BJ (cell line): Measurements from ENCODE around the gene MEGF6. TPM values are rescaled to one million over a fixed set of nuclear protein-coding genes. Genes with fewer than 3 reads are reported as not detected.

Experiments used
- CTCF ChIA-PET: fragments of 350-600 bp; formaldehyde crosslinking; extraction: SDS; loops from one replicate; lab custom pipeline; 2021; ENCODE audit warnings: antibody characterized with exemption, inconsistent platforms; lab: Yijun Ruan, JAX
- POLR2A ChIA-PET: fragments of 300-600 bp; sonication (Branson Sonifier 250); formaldehyde crosslinking; extraction: SDS; loops from one replicate; lab custom pipeline; 2021; ENCODE audit warnings: antibody characterized with exemption; lab: Charles Lee
- DNase-seq: peaks from one replicate; pipeline ENCODE4 v3.0.0-alpha.2; 2011; ENCODE audit warnings: low read depth
- H3K27me3 ChIP-seq: 2 replicates; pipeline ENCODE4 v1.6.0; 2011; ENCODE audit warnings: low read length; ENCODE audit not compliant: control insufficient read depth, insufficient read depth
- H3K36me3 ChIP-seq: 2 replicates; pipeline ENCODE4 v1.5.1; 2011; ENCODE audit warnings: low read length; ENCODE audit not compliant: control insufficient read depth, insufficient read depth
- H3K4me3 ChIP-seq: 2 replicates; pipeline ENCODE4 v1.5.1; 2011; ENCODE audit warnings: low read depth, mild to moderate bottlenecking, control low read depth, low read length
- CTCF ChIP-seq: IDR thresholded peaks from 2 replicates; pipeline ENCODE4 v1.5.1; 2011; ENCODE audit warnings: low read depth, mild to moderate bottlenecking, control low read depth, inconsistent platforms, low read length, moderate library complexity; ENCODE audit not compliant: insufficient read depth
- polyA plus RNA-seq: library from polyadenylated mRNA; depleted of rRNA; stranded (reverse); fragments of >200 nt; gene quantifications from 2 replicates; pipeline ENCODE4 v1.2.3, GENCODE V29; 2011

Gene MEGF6
- polyA plus RNA-seq, 1 experiment, result 77.4 TPM

GRCh38 chr1:3569436-3569835 is 41.9 kb downstream of the MEGF6 start:
- ChIA-PET POLR2A (no interaction called here), CTCF (interaction anchor here (1.2 to 4.2 kb wide), 2 partner anchors 51 to 117 kb away, joined by 3 to 29 read pairs; no protein-coding TSS in a partner anchor)
- no peak for TF ChIP-seq CTCF
- Histone ChIP-seq H3K4me3 (no peak overlapping the region), H3K27me3 (no peaks in the 10 kb centered on the region), H3K36me3 (no peaks in the 10 kb centered on the region)
- DNase-seq, result no peak

GRCh38 chr1:3568815-3569435 is 42.4 kb downstream of the MEGF6 start:
- TF ChIP-seq CTCF, result no peak
- POLR2A ChIA-PET, result no interaction called here
- no peak for DNase-seq
- Histone ChIP-seq H3K27me3 (no peaks in the 10 kb centered on the region), H3K4me3 (no peak overlapping the region), H3K36me3 (no peaks in the 10 kb centered on the region)
- CTCF ChIA-PET, result interaction anchor here (1.2 to 4.2 kb wide), 2 partner anchors 51 to 116 kb away, joined by 3 to 29 read pairs; no protein-coding TSS in a partner anchor

GRCh38 chr1:3566951-3567804 is 44.1 kb downstream of the MEGF6 start:
- H3K4me3 ChIP-seq, result no peak overlapping the region
- CTCF ChIA-PET, result interaction anchor here (0.6 to 4.2 kb wide), 11 partner anchors 9 to 114 kb away, joined by 3 to 29 read pairs (median 4); no protein-coding TSS in a partner anchor
- POLR2A ChIA-PET, result no interaction called here
- H3K36me3 ChIP-seq, result no peaks in the 10 kb centered on the region
- DNase-seq, result no peak
- H3K27me3 ChIP-seq, result no peaks in the 10 kb centered on the region
- no peak for TF ChIP-seq CTCF

GRCh38 chr1:3566003-3566885 is 45.1 kb downstream of the MEGF6 start:
- POLR2A ChIA-PET, result no interaction called here
- no peak for TF ChIP-seq CTCF

More at GRCh38 chr1:3566003-3566885, 45.1 kb downstream of the MEGF6 start:
- no peaks in the 10 kb centered on the region for H3K36me3 ChIP-seq
- no peak overlapping the region for H3K4me3 ChIP-seq
- CTCF ChIA-PET, result interaction anchor here (0.6 to 4.2 kb wide), 11 partner anchors 10 to 113 kb away, joined by 3 to 29 read pairs (median 10); no protein-coding TSS in a partner anchor
- DNase-seq, result no peak
- H3K27me3 ChIP-seq, result no peaks in the 10 kb centered on the region
